ENCODE results near the gene ANXA3.

DNA sequence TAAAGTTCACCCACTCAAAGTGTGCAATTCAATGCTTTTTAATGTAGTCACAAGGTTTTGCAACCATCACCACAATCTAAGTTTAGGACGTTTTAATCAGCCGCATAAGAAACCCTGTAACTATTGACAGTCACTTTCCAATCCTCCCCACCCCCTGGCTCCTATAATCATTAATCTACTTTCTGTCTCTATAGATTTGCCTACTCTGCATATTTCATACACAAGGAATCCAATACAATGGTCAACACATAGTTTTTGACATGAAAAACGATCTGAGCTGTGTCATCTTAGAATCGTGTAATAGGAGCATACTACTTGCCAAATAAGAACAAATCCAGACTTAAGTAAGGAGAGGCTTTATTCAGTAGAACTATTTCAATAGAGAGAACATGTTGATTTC is 47.6 kb downstream of the ANXA3 start:
- TF ChIP-seq, protein P1, sequence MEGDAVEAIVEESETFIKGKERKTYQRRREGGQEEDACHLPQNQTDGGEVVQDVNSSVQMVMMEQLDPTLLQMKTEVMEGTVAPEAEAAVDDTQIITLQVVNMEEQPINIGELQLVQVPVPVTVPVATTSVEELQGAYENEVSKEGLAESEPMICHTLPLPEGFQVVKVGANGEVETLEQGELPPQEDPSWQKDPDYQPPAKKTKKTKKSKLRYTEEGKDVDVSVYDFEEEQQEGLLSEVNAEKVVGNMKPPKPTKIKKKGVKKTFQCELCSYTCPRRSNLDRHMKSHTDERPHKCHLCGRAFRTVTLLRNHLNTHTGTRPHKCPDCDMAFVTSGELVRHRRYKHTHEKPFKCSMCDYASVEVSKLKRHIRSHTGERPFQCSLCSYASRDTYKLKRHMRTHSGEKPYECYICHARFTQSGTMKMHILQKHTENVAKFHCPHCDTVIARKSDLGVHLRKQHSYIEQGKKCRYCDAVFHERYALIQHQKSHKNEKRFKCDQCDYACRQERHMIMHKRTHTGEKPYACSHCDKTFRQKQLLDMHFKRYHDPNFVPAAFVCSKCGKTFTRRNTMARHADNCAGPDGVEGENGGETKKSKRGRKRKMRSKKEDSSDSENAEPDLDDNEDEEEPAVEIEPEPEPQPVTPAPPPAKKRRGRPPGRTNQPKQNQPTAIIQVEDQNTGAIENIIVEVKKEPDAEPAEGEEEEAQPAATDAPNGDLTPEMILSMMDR (IDR thresholded peaks at IDR 0.05), result no peak
- TF ChIP-seq EP300 (IDR thresholded peaks at IDR 0.05) (no peak), POLR2A (IDR thresholded peaks at IDR 0.05) (no peak)

All from ovary (tissue), 3 donors.